HepG2 (cell line): ENCODE data around the gene SWSAP1. TPM values are rescaled to one million over a fixed set of nuclear protein-coding genes. Genes with fewer than 3 reads are reported as not detected.

Experiments
- CBX5 ChIP-seq: sonication (generic); formaldehyde crosslinking; IDR thresholded peaks from 2 replicates; pipeline ENCODE4 v1.4.0; 2020; ENCODE audit warnings: missing genetic modification reagents, borderline replicate concordance
- FOXK1 ChIP-seq: sonication (generic); formaldehyde crosslinking; IDR thresholded peaks from 2 replicates; pipeline ENCODE4 v1.4.0; 2020; ENCODE audit warnings: low read depth, missing genetic modification reagents, borderline replicate concordance
- HNRNPUL1 ChIP-seq: fragments of 200-400 bp; formaldehyde crosslinking; IDR thresholded peaks from 2 replicates; pipeline ENCODE4 v1.6.1; 2017; ENCODE audit warnings: low read depth, mild to moderate bottlenecking, low read length, moderate library complexity
- KLF6 ChIP-seq: IDR thresholded peaks from 2 replicates; pipeline ENCODE4 v1.8.0; 2016; ENCODE audit warnings: missing biosample characterization, missing genetic modification reagents
- MAFF ChIP-seq: IDR thresholded peaks from 2 replicates; pipeline ENCODE4 v1.6.1; 2011; ENCODE audit warnings: low read depth, low read length, improper control_type of control experiment
- MYNN ChIP-seq: sonication (generic); formaldehyde crosslinking; IDR thresholded peaks from 2 replicates; pipeline ENCODE4 v1.4.0; 2020; ENCODE audit warnings: mild to moderate bottlenecking, low read depth, missing genetic modification reagents
- ZBTB21 ChIP-seq: sonication (generic); formaldehyde crosslinking; IDR thresholded peaks from 2 replicates; pipeline ENCODE4 v1.4.0; 2020; ENCODE audit warnings: missing genetic modification reagents
- ZNF619 ChIP-seq: sonication (generic); formaldehyde crosslinking; IDR thresholded peaks from 2 replicates; pipeline ENCODE4 v1.4.0; 2020; ENCODE audit warnings: mild to moderate bottlenecking, missing genetic modification reagents
- polyA plus RNA-seq, 8 experiments: library from polyadenylated mRNA; depleted of rRNA in 3 of 8; stranded (reverse) in 7 of 8; unstranded in 1 of 8; fragments of >200 nt; fragmentation: Illumina TruSeq in 4 of 8; extraction: Trizol in 4 of 8; gene quantifications; 2 replicates each; pipeline versions ENCODE4 v1.2.1 to v1.2.3, GENCODE V29; 2011 to 2016; ENCODE audit warnings: low read depth in 4 of 8, missing spikeins in 1 of 8, mixed read lengths in 1 of 8; ENCODE audit not compliant: insufficient read depth in 1 of 8
- total RNA-seq, 5 experiments: library from RNA; depleted of rRNA; stranded (reverse); fragments of >200 nt; fragmentation: Illumina TruSeq; extraction: Trizol; gene quantifications; 2 replicates each; pipeline ENCODE4 v1.2.3, GENCODE V29; 2016; ENCODE audit warnings: low read depth in 1 of 5
- TF ChIP-seq, protein P1 (sequence below): sonication (generic); formaldehyde crosslinking; IDR thresholded peaks from one replicate; pipeline ENCODE4 v1.5.1; 2020; ENCODE audit warnings: mild to moderate bottlenecking, missing genetic modification reagents; ENCODE audit errors: not compliant biosample characterization
- TF ChIP-seq, protein P2 (sequence below): sonication (generic); formaldehyde crosslinking; IDR thresholded peaks from 2 replicates; pipeline ENCODE4 v1.5.0; 2020; ENCODE audit warnings: mild to moderate bottlenecking, missing genetic modification reagents
- TF ChIP-seq, protein P3 (sequence below): fragments of 450-650 bp; IDR thresholded peaks from 2 replicates; pipeline ENCODE4 v1.6.1; 2017
- TF ChIP-seq, protein P4 (sequence below): sonication (generic); formaldehyde crosslinking; IDR thresholded peaks from 2 replicates; pipeline ENCODE4 v1.4.0; 2020; ENCODE audit warnings: missing genetic modification reagents, borderline replicate concordance
- TF ChIP-seq, protein P5 (sequence below): sonication (generic); formaldehyde crosslinking; IDR thresholded peaks from 2 replicates; pipeline ENCODE4 v1.8.0; 2023; ENCODE audit warnings: mild to moderate bottlenecking, missing genetic modification reagents

Gene SWSAP1
- total and polyA plus RNA-seq, 2 of the 13 experiments (the other 11 are each of a cell fraction or from before 2014, with no cell fraction given), result 2.7 to 3.3 TPM

DNA sequence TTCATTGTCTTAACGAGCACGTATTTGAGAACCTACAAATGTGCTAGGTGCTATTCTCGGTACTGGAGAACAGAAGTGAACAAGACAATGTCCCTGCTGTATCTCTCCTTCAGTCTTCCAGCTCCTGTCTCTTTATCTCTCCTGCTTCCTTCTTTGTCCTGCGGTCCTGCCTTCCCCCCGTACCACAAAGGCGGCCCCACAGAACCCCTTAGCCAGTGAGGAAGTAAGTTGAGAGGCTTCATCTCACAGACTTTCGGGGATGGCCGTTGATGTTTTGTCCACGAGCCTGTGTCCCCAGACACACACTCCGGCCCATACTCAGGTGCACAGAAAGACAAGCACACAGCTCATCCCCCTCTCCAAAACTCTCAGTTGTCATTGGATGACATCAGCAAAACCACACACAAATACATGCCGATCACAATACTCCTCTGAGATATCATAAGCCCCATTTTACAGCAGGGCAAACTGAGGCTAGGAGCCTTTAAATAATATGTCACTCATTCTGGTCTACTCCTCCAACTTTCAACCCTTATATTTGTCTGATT lies 507 bp upstream of the SWSAP1 start (continued):
- TF ChIP-seq, protein P1, sequence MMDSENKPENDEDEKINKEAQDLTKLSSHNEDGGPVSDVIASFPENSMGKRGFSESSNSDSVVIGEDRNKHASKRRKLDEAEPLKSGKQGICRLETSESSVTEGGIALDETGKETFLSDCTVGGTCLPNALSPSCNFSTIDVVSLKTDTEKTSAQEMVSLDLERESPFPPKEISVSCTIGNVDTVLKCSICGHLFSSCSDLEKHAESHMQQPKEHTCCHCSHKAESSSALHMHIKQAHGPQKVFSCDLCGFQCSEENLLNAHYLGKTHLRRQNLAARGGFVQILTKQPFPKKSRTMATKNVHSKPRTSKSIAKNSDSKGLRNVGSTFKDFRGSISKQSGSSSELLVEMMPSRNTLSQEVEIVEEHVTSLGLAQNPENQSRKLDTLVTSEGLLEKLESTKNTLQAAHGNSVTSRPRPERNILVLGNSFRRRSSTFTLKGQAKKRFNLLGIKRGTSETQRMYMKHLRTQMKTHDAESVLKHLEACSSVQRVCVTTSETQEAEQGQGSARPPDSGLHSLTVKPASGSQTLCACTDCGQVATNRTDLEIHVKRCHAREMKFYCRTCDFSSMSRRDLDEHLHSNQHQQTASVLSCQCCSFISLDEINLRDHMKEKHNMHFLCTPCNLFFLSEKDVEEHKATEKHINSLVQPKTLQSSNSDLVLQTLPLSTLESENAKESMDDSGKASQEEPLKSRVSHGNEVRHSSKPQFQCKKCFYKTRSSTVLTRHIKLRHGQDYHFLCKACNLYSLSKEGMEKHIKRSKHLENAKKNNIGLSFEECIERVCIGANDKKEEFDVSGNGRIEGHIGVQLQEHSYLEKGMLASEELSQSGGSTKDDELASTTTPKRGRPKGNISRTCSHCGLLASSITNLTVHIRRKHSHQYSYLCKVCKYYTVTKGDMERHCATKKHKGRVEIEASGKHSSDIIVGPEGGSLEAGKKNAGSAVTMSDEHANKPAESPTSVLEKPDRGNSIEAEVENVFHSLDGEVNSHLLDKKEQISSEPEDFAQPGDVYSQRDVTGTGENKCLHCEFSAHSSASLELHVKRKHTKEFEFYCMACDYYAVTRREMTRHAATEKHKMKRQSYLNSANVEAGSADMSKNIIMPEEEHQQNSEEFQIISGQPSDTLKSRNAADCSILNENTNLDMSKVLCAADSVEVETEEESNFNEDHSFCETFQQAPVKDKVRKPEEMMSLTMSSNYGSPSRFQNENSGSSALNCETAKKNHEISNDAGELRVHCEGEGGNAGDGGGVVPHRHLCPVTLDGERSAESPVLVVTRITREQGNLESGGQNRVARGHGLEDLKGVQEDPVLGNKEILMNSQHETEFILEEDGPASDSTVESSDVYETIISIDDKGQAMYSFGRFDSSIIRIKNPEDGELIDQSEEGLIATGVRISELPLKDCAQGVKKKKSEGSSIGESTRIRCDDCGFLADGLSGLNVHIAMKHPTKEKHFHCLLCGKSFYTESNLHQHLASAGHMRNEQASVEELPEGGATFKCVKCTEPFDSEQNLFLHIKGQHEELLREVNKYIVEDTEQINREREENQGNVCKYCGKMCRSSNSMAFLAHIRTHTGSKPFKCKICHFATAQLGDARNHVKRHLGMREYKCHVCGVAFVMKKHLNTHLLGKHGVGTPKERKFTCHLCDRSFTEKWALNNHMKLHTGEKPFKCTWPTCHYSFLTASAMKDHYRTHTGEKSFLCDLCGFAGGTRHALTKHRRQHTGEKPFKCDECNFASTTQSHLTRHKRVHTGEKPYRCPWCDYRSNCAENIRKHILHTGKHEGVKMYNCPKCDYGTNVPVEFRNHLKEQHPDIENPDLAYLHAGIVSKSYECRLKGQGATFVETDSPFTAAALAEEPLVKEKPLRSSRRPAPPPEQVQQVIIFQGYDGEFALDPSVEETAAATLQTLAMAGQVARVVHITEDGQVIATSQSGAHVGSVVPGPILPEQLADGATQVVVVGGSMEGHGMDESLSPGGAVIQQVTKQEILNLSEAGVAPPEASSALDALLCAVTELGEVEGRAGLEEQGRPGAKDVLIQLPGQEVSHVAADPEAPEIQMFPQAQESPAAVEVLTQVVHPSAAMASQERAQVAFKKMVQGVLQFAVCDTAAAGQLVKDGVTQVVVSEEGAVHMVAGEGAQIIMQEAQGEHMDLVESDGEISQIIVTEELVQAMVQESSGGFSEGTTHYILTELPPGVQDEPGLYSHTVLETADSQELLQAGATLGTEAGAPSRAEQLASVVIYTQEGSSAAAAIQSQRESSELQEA (CRISPR knock-in tag), result no peak
- TF ChIP-seq KLF6 (CRISPR knock-in tag) (no peak), MYNN (no peak), FOXK1 (no peak), HNRNPUL1 (no peak), ZBTB21 (CRISPR knock-in tag) (no peak), ZNF619 (no peak), CBX5 (CRISPR knock-in tag) (no peak), MAFF (no peak)
- TF ChIP-seq, protein P2, sequence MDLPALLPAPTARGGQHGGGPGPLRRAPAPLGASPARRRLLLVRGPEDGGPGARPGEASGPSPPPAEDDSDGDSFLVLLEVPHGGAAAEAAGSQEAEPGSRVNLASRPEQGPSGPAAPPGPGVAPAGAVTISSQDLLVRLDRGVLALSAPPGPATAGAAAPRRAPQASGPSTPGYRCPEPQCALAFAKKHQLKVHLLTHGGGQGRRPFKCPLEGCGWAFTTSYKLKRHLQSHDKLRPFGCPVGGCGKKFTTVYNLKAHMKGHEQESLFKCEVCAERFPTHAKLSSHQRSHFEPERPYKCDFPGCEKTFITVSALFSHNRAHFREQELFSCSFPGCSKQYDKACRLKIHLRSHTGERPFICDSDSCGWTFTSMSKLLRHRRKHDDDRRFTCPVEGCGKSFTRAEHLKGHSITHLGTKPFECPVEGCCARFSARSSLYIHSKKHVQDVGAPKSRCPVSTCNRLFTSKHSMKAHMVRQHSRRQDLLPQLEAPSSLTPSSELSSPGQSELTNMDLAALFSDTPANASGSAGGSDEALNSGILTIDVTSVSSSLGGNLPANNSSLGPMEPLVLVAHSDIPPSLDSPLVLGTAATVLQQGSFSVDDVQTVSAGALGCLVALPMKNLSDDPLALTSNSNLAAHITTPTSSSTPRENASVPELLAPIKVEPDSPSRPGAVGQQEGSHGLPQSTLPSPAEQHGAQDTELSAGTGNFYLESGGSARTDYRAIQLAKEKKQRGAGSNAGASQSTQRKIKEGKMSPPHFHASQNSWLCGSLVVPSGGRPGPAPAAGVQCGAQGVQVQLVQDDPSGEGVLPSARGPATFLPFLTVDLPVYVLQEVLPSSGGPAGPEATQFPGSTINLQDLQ (CRISPR knock-in tag), result no peak
- TF ChIP-seq, protein P3, sequence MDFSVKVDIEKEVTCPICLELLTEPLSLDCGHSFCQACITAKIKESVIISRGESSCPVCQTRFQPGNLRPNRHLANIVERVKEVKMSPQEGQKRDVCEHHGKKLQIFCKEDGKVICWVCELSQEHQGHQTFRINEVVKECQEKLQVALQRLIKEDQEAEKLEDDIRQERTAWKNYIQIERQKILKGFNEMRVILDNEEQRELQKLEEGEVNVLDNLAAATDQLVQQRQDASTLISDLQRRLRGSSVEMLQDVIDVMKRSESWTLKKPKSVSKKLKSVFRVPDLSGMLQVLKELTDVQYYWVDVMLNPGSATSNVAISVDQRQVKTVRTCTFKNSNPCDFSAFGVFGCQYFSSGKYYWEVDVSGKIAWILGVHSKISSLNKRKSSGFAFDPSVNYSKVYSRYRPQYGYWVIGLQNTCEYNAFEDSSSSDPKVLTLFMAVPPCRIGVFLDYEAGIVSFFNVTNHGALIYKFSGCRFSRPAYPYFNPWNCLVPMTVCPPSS, result no peak
- TF ChIP-seq, protein P4, sequence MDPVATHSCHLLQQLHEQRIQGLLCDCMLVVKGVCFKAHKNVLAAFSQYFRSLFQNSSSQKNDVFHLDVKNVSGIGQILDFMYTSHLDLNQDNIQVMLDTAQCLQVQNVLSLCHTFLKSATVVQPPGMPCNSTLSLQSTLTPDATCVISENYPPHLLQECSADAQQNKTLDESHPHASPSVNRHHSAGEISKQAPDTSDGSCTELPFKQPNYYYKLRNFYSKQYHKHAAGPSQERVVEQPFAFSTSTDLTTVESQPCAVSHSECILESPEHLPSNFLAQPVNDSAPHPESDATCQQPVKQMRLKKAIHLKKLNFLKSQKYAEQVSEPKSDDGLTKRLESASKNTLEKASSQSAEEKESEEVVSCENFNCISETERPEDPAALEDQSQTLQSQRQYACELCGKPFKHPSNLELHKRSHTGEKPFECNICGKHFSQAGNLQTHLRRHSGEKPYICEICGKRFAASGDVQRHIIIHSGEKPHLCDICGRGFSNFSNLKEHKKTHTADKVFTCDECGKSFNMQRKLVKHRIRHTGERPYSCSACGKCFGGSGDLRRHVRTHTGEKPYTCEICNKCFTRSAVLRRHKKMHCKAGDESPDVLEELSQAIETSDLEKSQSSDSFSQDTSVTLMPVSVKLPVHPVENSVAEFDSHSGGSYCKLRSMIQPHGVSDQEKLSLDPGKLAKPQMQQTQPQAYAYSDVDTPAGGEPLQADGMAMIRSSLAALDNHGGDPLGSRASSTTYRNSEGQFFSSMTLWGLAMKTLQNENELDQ (CRISPR knock-in tag), result no peak
- TF ChIP-seq, protein P5, sequence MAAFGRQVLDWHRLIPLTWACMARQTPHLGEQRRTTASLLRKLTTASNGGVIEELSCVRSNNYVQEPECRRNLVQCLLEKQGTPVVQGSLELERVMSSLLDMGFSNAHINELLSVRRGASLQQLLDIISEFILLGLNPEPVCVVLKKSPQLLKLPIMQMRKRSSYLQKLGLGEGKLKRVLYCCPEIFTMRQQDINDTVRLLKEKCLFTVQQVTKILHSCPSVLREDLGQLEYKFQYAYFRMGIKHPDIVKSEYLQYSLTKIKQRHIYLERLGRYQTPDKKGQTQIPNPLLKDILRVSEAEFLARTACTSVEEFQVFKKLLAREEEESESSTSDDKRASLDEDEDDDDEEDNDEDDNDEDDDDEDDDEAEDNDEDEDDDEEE (CRISPR knock-in tag), result 0 out of 2 replicates have a peak, but pooled peaks have one; percentile 7
